HEK293 (cell line): ENCODE results near the gene STK26.

Source experiments
- CTCF ChIP-seq: fragments of 450-650 bp; formaldehyde crosslinking; IDR thresholded peaks from 2 replicates; pipeline ENCODE4 v1.5.1; 2016; ENCODE audit warnings: missing biosample characterization, missing genetic modification characterization
- GLI4 ChIP-seq: fragments of 450-650 bp; formaldehyde crosslinking; IDR thresholded peaks from 2 replicates; pipeline ENCODE4 v1.5.1; 2016; ENCODE audit warnings: missing biosample characterization, missing genetic modification characterization
- ZBTB11 ChIP-seq: fragments of 450-650 bp; formaldehyde crosslinking; conservative IDR thresholded peaks from 2 replicates; pipeline ENCODE4 v1.5.1; 2016; ENCODE audit warnings: low read depth, missing biosample characterization, missing genetic modification characterization
- ZFP69B ChIP-seq: fragments of 450-650 bp; formaldehyde crosslinking; IDR thresholded peaks from 2 replicates; pipeline ENCODE4 v1.5.1; 2016; ENCODE audit warnings: missing biosample characterization, missing genetic modification characterization
- ZNF114 ChIP-seq: fragments of 450-650 bp; formaldehyde crosslinking; IDR thresholded peaks from 2 replicates; pipeline ENCODE4 v1.5.0; 2017; ENCODE audit warnings: missing biosample characterization, missing genetic modification characterization
- ZNF280D ChIP-seq: fragments of 450-650 bp; formaldehyde crosslinking; IDR thresholded peaks from 2 replicates; pipeline ENCODE4 v1.5.1; 2016; ENCODE audit warnings: missing biosample characterization, missing genetic modification characterization
- ZNF335 ChIP-seq: fragments of 450-650 bp; formaldehyde crosslinking; conservative IDR thresholded peaks from 2 replicates; pipeline ENCODE4 v1.5.1; 2016; ENCODE audit warnings: missing biosample characterization, missing genetic modification characterization
- ZNF510 ChIP-seq: fragments of 450-650 bp; formaldehyde crosslinking; IDR thresholded peaks from 2 replicates; pipeline ENCODE4 v1.5.1; 2018; ENCODE audit warnings: mild to moderate bottlenecking, missing genetic modification characterization, missing biosample characterization; ENCODE audit not compliant: insufficient replicate concordance
- TF ChIP-seq, protein P1 (sequence below): fragments of 450-650 bp; formaldehyde crosslinking; IDR thresholded peaks from 2 replicates; pipeline ENCODE4 v1.5.1; 2016; ENCODE audit warnings: missing biosample characterization, missing genetic modification characterization

DNA sequence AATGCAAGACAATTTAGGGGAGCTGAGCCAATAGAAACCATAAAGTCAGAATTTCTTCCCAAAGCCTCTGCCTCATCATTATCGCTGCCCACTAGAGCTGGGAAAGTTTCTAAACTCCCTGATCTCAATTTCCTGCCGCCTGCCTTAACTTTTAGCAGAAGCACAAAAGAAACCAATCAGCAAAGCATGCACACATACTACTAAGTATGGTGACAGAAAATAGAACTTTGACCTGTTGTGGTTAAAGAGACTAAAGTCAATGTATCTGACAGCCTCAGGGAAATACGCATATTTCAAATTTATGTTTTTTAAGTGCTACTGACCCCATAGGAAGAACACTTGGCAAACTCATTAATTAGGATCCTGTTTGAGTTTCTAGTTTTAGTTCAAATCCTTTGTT is 10.1 kb downstream of the STK26 start:
- TF ChIP-seq ZNF510 (tag by site-specific recombination) (no peak), ZFP69B (tag by site-specific recombination) (no peak), CTCF (tag by site-specific recombination) (no peak), ZNF335 (tag by site-specific recombination) (no peak), GLI4 (tag by site-specific recombination) (no peak), ZNF280D (tag by site-specific recombination) (no peak), ZNF114 (tag by site-specific recombination) (no peak), ZBTB11 (no peak)
- TF ChIP-seq, protein P1, sequence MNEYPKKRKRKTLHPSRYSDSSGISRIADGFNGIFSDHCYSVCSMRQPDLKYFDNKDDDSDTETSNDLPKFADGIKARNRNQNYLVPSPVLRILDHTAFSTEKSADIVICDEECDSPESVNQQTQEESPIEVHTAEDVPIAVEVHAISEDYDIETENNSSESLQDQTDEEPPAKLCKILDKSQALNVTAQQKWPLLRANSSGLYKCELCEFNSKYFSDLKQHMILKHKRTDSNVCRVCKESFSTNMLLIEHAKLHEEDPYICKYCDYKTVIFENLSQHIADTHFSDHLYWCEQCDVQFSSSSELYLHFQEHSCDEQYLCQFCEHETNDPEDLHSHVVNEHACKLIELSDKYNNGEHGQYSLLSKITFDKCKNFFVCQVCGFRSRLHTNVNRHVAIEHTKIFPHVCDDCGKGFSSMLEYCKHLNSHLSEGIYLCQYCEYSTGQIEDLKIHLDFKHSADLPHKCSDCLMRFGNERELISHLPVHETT, result no peak
